Retinal pigment epithelial cell (primary cell): ENCODE data around the gene SPTBN1.

Source experiments
- DNase-seq: peaks from one replicate; pipeline ENCODE4 v3.0.0-alpha.2; 2010; ENCODE audit warnings: low read depth
- H3K4me3 ChIP-seq: 2 replicates; pipeline ENCODE4 v1.5.1; 2011; ENCODE audit warnings: mild to moderate bottlenecking, low read length, control low read depth, moderate library complexity
- TF ChIP-seq, protein P1 (sequence below): conservative IDR thresholded peaks from 2 replicates; pipeline ENCODE4 v1.5.1; 2011; ENCODE audit warnings: low read depth, low read length, control low read depth, inconsistent platforms

SPTBN1 gene

DNA sequence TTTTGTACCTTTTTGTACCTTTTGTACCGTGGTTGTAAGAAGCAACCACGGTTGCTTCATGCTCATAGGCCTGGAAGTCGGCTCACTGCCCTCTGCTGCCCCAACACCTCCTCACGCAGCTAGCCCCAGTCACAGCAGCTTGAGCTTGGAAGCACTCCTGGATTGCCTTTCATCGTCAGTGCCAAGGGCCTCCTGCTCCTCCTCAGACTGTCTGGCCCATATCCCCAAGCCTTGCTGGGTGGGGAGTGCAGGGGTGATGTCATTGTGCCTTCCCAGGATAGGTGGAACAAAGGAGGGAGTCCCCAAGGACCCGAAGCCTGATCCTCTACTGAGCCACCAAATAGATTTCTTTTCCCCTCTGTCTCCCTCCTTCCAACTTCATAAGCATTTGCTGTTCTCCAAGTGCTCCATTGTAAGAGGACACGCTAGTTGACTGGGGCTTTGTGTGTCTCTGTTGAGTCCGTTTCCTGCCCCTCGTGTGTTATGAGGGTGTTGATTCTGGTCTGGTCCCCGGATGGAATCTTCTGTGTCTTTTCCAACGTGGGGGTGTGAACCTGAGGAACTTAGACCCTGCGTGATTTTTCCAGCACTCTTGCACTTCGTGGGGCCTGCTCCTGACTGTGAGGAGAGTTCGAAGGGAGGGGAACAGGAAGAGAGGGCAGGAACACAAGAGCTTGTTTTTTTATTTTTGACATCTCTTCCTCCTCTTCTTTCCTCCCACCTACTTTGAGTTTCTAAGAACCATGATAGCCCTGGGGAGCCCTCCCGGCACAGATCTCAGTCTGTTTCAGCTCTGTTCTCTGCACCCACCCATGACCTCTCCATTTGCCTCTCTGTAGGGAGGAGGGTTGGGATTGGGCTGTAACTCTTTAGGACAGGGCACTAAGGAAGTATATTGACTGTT lies 140.1 kb downstream of the SPTBN1 start:
- no peak overlapping the region for H3K4me3 ChIP-seq
- DNase-seq = no peak
- TF ChIP-seq, protein P1, sequence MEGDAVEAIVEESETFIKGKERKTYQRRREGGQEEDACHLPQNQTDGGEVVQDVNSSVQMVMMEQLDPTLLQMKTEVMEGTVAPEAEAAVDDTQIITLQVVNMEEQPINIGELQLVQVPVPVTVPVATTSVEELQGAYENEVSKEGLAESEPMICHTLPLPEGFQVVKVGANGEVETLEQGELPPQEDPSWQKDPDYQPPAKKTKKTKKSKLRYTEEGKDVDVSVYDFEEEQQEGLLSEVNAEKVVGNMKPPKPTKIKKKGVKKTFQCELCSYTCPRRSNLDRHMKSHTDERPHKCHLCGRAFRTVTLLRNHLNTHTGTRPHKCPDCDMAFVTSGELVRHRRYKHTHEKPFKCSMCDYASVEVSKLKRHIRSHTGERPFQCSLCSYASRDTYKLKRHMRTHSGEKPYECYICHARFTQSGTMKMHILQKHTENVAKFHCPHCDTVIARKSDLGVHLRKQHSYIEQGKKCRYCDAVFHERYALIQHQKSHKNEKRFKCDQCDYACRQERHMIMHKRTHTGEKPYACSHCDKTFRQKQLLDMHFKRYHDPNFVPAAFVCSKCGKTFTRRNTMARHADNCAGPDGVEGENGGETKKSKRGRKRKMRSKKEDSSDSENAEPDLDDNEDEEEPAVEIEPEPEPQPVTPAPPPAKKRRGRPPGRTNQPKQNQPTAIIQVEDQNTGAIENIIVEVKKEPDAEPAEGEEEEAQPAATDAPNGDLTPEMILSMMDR = no peak

DNA sequence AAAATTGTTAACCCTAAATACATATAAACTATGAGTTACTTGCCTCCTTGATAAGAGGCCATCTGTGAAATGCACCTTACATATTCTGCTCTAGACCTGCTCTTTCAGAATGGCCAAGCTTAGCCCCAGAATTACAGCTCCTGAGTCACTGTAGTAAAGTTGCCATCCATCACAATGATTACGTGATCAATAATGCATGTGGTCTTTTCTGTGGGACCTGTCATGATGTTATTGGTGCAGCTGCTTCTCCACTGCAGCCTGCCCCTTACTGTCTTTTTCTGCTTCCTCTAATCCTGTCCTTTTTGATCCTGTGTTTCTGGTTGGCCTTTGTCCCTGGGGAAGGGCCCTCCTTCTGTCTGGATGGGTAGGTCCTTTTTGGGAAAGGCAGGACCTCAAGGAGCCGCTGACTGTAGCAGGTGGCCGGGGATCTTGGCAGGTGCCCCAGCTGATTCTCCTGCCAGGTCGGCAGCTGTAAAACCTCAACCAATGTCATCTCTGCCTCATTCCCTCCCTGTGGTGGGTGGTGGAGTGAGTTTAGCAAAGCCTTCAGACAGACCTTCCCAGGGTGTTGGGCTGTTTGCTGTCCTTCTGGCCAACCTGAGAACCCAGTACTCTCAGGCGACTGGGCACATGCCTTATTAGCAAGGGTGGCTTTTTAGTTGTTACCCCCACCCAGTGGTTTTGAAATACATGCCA lies 141.2 kb downstream of the SPTBN1 start:
- TF ChIP-seq, protein P1 = no peak
- DNase-seq = no peak

DNA sequence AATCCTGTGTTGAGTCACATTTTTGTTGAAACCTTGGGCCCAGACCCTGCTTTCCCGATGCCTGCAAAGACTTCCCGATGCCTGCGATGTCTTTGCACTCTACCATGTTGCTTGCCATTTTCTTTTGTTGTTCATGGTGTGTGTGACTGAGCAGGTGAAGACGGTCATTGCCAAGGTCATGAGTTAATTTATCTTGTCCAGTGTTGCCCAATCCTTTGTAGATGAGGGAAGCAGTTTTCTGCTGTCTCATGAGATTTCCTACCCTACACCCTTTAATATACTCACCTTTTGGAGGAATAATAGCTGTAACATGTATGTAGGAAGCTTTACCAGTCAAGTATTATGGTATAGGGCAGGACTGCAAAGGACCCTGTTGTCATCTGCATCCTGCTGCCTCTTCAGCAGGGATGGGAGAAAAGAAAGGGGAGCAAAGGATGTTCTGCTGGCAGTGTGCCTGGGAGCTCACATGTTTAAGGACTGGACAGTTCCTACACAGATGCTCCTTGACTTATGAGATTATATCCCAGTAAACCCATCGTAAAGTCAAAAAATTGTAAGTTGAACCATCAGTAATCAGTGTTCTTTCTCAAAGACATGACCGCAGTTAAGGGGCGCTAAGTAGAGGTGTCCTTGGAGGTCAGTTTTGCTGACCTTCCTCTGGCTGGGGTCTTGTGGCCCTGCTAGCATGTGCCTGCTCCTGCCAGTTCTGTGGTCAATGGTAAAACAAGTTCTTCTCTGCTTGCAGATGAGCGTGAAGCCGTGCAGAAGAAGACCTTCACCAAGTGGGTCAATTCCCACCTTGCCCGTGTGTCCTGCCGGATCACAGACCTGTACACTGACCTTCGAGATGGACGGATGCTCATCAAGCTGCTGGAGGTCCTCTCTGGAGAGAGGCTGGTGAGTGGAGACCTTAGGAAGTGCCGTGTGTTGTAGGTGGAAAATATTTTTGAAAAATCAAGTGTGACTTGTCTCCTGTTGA lies 142.5 kb downstream of the SPTBN1 start:
- H3K4me3 ChIP-seq = no peak overlapping the region
- TF ChIP-seq, protein P1 = no peak
- DNase-seq = no peak

More for the DNA sequence above, 141.2 kb downstream of the SPTBN1 start:
- H3K4me3 ChIP-seq = no peak overlapping the region

DNA sequence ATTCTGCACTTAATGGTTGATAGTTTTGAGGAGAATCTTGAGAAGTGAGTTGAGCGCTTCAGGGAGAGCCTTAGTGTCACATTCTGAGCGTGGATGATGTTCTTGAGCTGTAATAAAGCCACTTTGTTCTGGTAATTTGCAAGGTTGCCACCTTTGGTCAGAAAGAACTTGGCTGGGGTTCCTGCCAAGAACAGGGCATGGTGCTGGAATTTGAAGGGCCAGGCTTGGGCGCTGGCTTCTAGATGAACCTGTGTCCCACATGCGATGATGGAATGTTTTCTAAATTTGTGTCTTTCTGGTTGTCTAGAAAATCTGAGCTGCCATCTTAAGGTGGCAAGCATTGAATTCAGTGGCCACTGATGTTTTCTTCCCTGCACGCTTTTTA lies 143.2 kb downstream of the SPTBN1 start:
- TF ChIP-seq, protein P1 = no peak
- H3K4me3 ChIP-seq = no peak overlapping the region
- no peak for DNase-seq

DNA sequence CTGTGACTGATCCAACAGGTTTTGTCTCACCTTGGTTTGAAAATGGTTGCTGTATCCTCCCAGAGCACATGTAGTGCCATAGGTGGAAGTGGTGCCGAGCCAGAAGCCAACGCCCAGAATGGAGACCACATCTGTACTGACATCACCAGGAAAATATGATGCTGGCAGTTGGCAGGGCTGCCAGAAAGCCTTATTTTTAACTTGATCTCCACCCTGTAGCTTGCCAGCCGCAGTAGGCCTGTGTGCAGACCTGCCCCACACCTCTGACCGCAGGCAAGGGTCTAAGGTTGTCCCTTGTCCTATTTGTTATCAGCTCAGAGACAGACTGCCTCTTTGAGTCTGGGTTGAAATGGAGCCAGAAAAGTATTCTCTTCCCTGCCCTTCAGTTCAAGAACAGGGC lies 143.8 kb downstream of the SPTBN1 start:
- no peak for DNase-seq

DNA sequence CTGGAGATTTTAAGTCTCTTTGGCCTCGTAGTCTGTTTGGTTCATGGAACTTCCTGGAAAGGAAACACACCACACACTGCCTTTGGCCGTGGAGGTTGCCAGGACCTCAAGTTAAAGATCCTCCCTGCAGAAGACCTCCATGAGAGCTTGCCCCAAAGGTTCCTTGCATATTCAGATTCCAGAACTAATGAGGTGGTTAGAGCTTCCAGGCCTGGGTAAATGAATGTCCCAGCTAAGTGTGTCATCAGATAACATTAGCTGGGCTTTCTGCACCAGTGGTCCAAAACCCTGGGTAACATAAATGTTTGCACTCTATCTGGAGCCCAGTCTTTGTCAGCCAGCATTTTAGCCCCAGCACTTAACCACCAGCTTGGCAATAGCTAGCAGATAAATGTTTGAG lies 145.2 kb downstream of the SPTBN1 start:
- no peak overlapping the region for H3K4me3 ChIP-seq
- no peak for DNase-seq
- TF ChIP-seq, protein P1 = no peak

More for the DNA sequence above, 143.8 kb downstream of the SPTBN1 start:
- no peak overlapping the region for H3K4me3 ChIP-seq
- TF ChIP-seq, protein P1 = no peak
